ENCODE measurements around the gene SERTM1. TPM values are rescaled to one million over a fixed set of nuclear protein-coding genes. Genes with fewer than 3 reads are reported as not detected.

The SERTM1 gene
- total RNA-seq, 1 experiment from 2014 or later, result 1.3 TPM

DNA sequence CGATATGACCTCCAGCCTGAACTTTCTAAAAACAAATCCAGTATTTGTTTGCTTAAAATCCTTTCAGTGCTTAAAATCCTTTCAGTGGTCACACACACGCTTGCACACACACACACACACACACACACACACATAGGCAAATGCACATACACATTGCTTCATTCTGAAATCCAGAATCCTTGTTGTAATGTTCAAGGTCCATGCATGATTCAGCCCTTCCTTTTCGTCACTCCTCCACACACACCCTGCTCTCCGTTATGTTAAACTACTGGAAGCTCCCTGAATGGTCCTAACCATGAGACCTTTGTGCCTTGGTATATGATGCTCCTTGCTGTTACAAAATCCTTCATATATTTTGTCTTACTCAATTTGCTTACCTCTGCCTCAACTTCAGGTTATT is 44.9 kb downstream of the SERTM1 start:
- CTCF ChIA-PET, result interaction anchor here (0.7 kb wide), 1 partner anchor 17 kb away, joined by 3 read pairs; no protein-coding TSS in a partner anchor
- TF ChIP-seq RELA (CRISPR knock-in tag; IDR thresholded peaks at IDR 0.05; ENCODE audit: borderline replicate concordance), result no peak
- TF ChIP-seq, protein P1, sequence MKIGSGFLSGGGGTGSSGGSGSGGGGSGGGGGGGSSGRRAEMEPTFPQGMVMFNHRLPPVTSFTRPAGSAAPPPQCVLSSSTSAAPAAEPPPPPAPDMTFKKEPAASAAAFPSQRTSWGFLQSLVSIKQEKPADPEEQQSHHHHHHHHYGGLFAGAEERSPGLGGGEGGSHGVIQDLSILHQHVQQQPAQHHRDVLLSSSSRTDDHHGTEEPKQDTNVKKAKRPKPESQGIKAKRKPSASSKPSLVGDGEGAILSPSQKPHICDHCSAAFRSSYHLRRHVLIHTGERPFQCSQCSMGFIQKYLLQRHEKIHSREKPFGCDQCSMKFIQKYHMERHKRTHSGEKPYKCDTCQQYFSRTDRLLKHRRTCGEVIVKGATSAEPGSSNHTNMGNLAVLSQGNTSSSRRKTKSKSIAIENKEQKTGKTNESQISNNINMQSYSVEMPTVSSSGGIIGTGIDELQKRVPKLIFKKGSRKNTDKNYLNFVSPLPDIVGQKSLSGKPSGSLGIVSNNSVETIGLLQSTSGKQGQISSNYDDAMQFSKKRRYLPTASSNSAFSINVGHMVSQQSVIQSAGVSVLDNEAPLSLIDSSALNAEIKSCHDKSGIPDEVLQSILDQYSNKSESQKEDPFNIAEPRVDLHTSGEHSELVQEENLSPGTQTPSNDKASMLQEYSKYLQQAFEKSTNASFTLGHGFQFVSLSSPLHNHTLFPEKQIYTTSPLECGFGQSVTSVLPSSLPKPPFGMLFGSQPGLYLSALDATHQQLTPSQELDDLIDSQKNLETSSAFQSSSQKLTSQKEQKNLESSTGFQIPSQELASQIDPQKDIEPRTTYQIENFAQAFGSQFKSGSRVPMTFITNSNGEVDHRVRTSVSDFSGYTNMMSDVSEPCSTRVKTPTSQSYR (CRISPR knock-in tag; IDR thresholded peaks at IDR 0.05), result no peak
- TF ChIP-seq GRHL2 (CRISPR knock-in tag; IDR thresholded peaks at IDR 0.05; ENCODE audit: insufficient replicate concordance, severe bottlenecking), result no peak
- TF ChIP-seq, protein P2, sequence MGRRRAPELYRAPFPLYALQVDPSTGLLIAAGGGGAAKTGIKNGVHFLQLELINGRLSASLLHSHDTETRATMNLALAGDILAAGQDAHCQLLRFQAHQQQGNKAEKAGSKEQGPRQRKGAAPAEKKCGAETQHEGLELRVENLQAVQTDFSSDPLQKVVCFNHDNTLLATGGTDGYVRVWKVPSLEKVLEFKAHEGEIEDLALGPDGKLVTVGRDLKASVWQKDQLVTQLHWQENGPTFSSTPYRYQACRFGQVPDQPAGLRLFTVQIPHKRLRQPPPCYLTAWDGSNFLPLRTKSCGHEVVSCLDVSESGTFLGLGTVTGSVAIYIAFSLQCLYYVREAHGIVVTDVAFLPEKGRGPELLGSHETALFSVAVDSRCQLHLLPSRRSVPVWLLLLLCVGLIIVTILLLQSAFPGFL (CRISPR knock-in tag; IDR thresholded peaks at IDR 0.05; ENCODE audit: borderline replicate concordance), result no peak
- no peak for TF ChIP-seq ZNF416 (CRISPR knock-in tag; IDR thresholded peaks at IDR 0.05)
- TF ChIP-seq ZBTB21 (CRISPR knock-in tag; IDR thresholded peaks at IDR 0.05; ENCODE audit: borderline replicate concordance), result no peak
- no peak for TF ChIP-seq NR3C1 (CRISPR knock-in tag; conservative IDR thresholded peaks at IDR 0.05; ENCODE audit: low read depth)
- TF ChIP-seq, protein P3, sequence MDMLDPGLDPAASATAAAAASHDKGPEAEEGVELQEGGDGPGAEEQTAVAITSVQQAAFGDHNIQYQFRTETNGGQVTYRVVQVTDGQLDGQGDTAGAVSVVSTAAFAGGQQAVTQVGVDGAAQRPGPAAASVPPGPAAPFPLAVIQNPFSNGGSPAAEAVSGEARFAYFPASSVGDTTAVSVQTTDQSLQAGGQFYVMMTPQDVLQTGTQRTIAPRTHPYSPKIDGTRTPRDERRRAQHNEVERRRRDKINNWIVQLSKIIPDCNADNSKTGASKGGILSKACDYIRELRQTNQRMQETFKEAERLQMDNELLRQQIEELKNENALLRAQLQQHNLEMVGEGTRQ (CRISPR knock-in tag; IDR thresholded peaks at IDR 0.05), result no peak
- TF ChIP-seq, protein P4, sequence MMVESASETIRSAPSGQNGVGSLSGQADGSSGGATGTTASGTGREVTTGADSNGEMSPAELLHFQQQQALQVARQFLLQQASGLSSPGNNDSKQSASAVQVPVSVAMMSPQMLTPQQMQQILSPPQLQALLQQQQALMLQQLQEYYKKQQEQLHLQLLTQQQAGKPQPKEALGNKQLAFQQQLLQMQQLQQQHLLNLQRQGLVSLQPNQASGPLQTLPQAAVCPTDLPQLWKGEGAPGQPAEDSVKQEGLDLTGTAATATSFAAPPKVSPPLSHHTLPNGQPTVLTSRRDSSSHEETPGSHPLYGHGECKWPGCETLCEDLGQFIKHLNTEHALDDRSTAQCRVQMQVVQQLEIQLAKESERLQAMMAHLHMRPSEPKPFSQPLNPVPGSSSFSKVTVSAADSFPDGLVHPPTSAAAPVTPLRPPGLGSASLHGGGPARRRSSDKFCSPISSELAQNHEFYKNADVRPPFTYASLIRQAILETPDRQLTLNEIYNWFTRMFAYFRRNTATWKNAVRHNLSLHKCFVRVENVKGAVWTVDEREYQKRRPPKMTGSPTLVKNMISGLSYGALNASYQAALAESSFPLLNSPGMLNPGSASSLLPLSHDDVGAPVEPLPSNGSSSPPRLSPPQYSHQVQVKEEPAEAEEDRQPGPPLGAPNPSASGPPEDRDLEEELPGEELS (CRISPR knock-in tag; IDR thresholded peaks at IDR 0.05), result no peak
- no peak for TF ChIP-seq GABPB1 (CRISPR knock-in tag; IDR thresholded peaks at IDR 0.05)
- TF ChIP-seq ZNF232 (CRISPR knock-in tag; IDR thresholded peaks at IDR 0.05), result no peak
- TF ChIP-seq FOXK1 (CRISPR knock-in tag; IDR thresholded peaks at IDR 0.05), result no peak
- TF ChIP-seq, protein P5, sequence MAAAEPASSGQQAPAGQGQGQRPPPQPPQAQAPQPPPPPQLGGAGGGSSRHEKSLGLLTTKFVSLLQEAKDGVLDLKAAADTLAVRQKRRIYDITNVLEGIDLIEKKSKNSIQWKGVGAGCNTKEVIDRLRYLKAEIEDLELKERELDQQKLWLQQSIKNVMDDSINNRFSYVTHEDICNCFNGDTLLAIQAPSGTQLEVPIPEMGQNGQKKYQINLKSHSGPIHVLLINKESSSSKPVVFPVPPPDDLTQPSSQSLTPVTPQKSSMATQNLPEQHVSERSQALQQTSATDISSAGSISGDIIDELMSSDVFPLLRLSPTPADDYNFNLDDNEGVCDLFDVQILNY (CRISPR knock-in tag; IDR thresholded peaks at IDR 0.05), result no peak
- no peak for TF ChIP-seq ZNF317 (CRISPR knock-in tag; IDR thresholded peaks at IDR 0.05; ENCODE audit: borderline replicate concordance, low read depth)
- no peak for TF ChIP-seq OVOL2 (CRISPR knock-in tag; IDR thresholded peaks at IDR 0.05; ENCODE audit: borderline replicate concordance)
- TF ChIP-seq, protein P6, sequence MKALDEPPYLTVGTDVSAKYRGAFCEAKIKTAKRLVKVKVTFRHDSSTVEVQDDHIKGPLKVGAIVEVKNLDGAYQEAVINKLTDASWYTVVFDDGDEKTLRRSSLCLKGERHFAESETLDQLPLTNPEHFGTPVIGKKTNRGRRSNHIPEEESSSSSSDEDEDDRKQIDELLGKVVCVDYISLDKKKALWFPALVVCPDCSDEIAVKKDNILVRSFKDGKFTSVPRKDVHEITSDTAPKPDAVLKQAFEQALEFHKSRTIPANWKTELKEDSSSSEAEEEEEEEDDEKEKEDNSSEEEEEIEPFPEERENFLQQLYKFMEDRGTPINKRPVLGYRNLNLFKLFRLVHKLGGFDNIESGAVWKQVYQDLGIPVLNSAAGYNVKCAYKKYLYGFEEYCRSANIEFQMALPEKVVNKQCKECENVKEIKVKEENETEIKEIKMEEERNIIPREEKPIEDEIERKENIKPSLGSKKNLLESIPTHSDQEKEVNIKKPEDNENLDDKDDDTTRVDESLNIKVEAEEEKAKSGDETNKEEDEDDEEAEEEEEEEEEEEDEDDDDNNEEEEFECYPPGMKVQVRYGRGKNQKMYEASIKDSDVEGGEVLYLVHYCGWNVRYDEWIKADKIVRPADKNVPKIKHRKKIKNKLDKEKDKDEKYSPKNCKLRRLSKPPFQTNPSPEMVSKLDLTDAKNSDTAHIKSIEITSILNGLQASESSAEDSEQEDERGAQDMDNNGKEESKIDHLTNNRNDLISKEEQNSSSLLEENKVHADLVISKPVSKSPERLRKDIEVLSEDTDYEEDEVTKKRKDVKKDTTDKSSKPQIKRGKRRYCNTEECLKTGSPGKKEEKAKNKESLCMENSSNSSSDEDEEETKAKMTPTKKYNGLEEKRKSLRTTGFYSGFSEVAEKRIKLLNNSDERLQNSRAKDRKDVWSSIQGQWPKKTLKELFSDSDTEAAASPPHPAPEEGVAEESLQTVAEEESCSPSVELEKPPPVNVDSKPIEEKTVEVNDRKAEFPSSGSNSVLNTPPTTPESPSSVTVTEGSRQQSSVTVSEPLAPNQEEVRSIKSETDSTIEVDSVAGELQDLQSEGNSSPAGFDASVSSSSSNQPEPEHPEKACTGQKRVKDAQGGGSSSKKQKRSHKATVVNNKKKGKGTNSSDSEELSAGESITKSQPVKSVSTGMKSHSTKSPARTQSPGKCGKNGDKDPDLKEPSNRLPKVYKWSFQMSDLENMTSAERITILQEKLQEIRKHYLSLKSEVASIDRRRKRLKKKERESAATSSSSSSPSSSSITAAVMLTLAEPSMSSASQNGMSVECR (CRISPR knock-in tag; IDR thresholded peaks at IDR 0.05; ENCODE audit: borderline replicate concordance), result no peak
- TF ChIP-seq, protein P7, sequence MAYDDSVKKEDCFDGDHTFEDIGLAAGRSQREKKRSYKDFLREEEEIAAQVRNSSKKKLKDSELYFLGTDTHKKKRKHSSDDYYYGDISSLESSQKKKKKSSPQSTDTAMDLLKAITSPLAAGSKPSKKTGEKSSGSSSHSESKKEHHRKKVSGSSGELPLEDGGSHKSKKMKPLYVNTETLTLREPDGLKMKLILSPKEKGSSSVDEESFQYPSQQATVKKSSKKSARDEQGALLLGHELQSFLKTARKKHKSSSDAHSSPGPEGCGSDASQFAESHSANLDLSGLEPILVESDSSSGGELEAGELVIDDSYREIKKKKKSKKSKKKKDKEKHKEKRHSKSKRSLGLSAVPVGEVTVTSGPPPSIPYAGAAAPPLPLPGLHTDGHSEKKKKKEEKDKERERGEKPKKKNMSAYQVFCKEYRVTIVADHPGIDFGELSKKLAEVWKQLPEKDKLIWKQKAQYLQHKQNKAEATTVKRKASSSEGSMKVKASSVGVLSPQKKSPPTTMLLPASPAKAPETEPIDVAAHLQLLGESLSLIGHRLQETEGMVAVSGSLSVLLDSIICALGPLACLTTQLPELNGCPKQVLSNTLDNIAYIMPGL (CRISPR knock-in tag; IDR thresholded peaks at IDR 0.05), result no peak
- no peak for TF ChIP-seq FOXP1 (CRISPR knock-in tag; IDR thresholded peaks at IDR 0.05; ENCODE audit: borderline replicate concordance)
- TF ChIP-seq JAZF1 (CRISPR knock-in tag; IDR thresholded peaks at IDR 0.05), result no peak
- TF ChIP-seq IRF2 (CRISPR knock-in tag; IDR thresholded peaks at IDR 0.05; ENCODE audit: borderline replicate concordance, low read depth), result no peak
- Mint-ChIP-seq H3K27ac (no peak overlapping the region), H3K4me1 (peaks cover 22% of the 10 kb centered on the region), H3K36me3 (no peaks in the 10 kb centered on the region), H3K27me3 (ENCODE audit: low read depth) (no peaks in the 10 kb centered on the region; the same call in 1 of the 2 replicates), H3K4me3 (no peak overlapping the region), H3K9me3 (no peaks in the 10 kb centered on the region)
- DNase-seq (ENCODE audit: low spot score) (no peak), ATAC-seq (no peak)
- POLR2A ChIA-PET, result interaction anchor here (0.6 to 0.7 kb wide), 2 partner anchors 13 to 18 kb away, joined by 3 read pairs; no protein-coding TSS in a partner anchor

Measured in WTC11 (cell line).